Gastrocnemius medialis (tissue), 4 donors: ENCODE results near the gene VMP1.

Experiments used
- CTCF ChIP-seq, 5 experiments: fragments of 450-650 bp in 3 of 5; fragments of 200-600 bp in 2 of 5; sonication (generic) in 2 of 5; IDR thresholded peaks in 4 of 5; conservative IDR thresholded peaks in 1 of 5; 1 replicate in 4 of 5; 2 replicates in 1 of 5; pipeline ENCODE4 v1.5.1; 2016 to 2019; ENCODE audit warnings: antibody characterized with exemption in 5 of 5, mild to moderate bottlenecking in 3 of 5, moderate library complexity in 3 of 5
- POLR2A ChIP-seq, 2 donors: fragments of 450-650 bp; IDR thresholded peaks; one replicate each; pipeline ENCODE4 v1.6.1; 2017; ENCODE audit warnings: antibody characterized with exemption in 2 of 2, mild to moderate bottlenecking in 2 of 2, moderate library complexity in 2 of 2

- TF ChIP-seq POLR2A (IDR thresholded peaks at IDR 0.05), result no peak
- no peak for TF ChIP-seq CTCF (IDR thresholded peaks at IDR 0.05 in 4 of 5, conservative IDR thresholded peaks at IDR 0.05 in 1 of 5)
Observed at GRCh38 chr17:59790910-59791309, 83.5 kb downstream of the VMP1 start.
